ENCODE data around the gene MOV10L1. TPM values are rescaled to one million over a fixed set of nuclear protein-coding genes. Genes with fewer than 3 reads are reported as not detected.

MOV10L1 gene
- total and polyA plus RNA-seq, 2 donors from 2014 or later, result 0.38 to 0.62 TPM

DNA sequence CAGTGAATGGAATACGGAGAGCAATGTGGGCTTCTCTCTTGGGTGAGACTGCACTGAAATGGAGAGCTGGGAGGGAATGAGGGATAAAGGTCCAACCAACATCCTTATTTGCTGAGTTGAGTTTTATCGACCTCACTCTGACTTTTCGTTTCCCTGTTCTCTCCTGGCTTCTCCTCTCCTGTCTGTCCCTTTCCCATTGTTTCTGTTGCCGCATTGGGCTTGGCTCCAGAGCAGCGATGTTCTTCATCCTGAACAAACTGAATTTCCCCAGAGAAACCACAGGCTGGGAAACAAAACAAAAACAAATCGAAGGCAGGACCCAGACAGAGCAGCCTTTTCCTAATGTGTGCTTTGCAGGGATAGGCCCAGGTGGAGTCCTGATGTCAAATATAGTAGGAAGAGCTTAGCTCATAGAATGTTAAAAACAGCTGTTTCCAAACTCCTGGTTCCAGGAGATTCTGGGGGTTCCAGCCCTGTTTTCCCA lies 30.0 kb downstream of the MOV10L1 start:
- Histone ChIP-seq H3K36me3 (ENCODE audit: control insufficient read depth in 2 of 3, insufficient read depth in 3 of 3, low read length in 3 of 3) (no peaks in the 10 kb centered on the region), H3K4me3 (ENCODE audit: low read length in 3 of 3) (no peak overlapping the region), H3K27me3 (ENCODE audit: control insufficient read depth, insufficient read depth, low read length) (no peaks in the 10 kb centered on the region), H3K27ac (ENCODE audit: low read depth in 2 of 2, low read length in 2 of 2) (no peak overlapping the region), H3K9ac (ENCODE audit: low read length in 3 of 3) (no peak overlapping the region), H3K9me3 (ENCODE audit: control insufficient read depth in 2 of 3, insufficient read depth in 1 of 3, low read length in 3 of 3) (peaks cover 0 to 7% (median 0%) of the 10 kb centered on the region in 3 donors), H3K4me1 (ENCODE audit: control insufficient read depth in 2 of 3, insufficient read depth in 2 of 3, low read depth in 1 of 3, low read length in 3 of 3) (no peaks in the 10 kb centered on the region)
- TF ChIP-seq, protein P1, sequence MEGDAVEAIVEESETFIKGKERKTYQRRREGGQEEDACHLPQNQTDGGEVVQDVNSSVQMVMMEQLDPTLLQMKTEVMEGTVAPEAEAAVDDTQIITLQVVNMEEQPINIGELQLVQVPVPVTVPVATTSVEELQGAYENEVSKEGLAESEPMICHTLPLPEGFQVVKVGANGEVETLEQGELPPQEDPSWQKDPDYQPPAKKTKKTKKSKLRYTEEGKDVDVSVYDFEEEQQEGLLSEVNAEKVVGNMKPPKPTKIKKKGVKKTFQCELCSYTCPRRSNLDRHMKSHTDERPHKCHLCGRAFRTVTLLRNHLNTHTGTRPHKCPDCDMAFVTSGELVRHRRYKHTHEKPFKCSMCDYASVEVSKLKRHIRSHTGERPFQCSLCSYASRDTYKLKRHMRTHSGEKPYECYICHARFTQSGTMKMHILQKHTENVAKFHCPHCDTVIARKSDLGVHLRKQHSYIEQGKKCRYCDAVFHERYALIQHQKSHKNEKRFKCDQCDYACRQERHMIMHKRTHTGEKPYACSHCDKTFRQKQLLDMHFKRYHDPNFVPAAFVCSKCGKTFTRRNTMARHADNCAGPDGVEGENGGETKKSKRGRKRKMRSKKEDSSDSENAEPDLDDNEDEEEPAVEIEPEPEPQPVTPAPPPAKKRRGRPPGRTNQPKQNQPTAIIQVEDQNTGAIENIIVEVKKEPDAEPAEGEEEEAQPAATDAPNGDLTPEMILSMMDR (IDR thresholded peaks at IDR 0.05; ENCODE audit: borderline replicate concordance, extremely low read depth, insufficient read depth), result no peak
- FAIRE-seq, result no peak
- intact Hi-C loops (cut with DNase I), result no loop called here
- DNase-seq, result no peak

DNA sequence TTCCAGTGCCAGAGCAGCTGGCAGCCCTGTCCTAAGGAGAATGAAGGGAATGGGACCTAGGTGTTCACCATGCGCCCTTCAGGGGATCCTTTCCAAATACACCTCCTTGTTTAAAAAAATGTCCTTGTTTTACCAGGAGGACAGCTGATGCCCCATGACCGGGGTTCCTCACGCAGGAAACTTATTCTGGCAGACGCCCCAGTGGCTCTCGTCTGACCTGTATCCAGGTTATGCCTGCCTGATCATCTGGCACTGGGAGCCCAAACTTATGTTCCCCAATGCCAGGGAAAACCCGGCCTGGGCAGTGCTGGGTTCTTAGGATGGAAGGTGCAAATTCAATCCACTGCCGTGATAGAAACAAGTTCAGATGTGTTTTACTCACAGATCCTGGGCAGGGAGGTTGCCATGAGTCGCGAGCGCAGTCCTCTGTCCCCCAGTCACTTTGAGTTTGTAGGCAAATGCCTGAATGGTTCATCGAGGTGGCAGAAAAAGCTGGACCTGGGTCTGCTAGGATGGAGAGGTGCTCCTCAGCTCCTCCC lies 31.5 kb downstream of the MOV10L1 start:
- no peaks in the 10 kb centered on the region for H3K27me3 ChIP-seq (ENCODE audit: control insufficient read depth, insufficient read depth, low read length)
- intact Hi-C loops (cut with DNase I), result no loop called here
- no peaks in the 10 kb centered on the region for H3K4me1 ChIP-seq (ENCODE audit: control insufficient read depth in 2 of 3, insufficient read depth in 2 of 3, low read depth in 1 of 3, low read length in 3 of 3)
- TF ChIP-seq, protein P1 (IDR thresholded peaks at IDR 0.05; ENCODE audit: borderline replicate concordance, extremely low read depth, insufficient read depth), result no peak
- no peak overlapping the region for H3K4me3 ChIP-seq (ENCODE audit: low read length in 3 of 3)
- DNase-seq, result no peak
- H3K9me3 ChIP-seq (ENCODE audit: control insufficient read depth in 2 of 3, insufficient read depth in 1 of 3, low read length in 3 of 3), result peaks cover 0 to 7% (median 0%) of the 10 kb centered on the region in 3 donors
- H3K27ac ChIP-seq (ENCODE audit: low read depth in 2 of 2, low read length in 2 of 2), result no peak overlapping the region
- H3K36me3 ChIP-seq (ENCODE audit: control insufficient read depth in 2 of 3, insufficient read depth in 3 of 3, low read length in 3 of 3), result no peaks in the 10 kb centered on the region
- FAIRE-seq, result no peak
- H3K9ac ChIP-seq (ENCODE audit: low read length in 3 of 3), result no peak overlapping the region

DNA sequence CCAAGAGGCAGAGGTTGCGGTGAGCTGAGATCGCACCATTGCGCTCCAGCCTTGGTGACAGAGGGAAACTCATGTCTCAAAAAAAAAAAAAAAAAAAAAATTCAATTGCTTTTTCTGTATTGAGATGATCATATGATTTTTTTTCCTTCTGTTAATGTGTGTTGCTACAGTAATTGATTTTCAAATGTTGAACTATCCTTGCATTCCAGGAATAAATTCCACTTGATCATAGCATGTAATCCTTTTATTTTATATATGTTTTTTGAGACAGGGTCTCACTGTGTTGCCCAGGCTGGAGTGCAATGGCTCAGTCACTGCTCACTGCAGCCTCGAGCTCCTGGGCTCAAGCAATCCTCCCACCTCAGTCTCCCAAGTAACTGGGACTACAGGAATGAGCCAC lies 33.3 kb downstream of the MOV10L1 start:
- H3K36me3 ChIP-seq (ENCODE audit: control insufficient read depth in 2 of 3, insufficient read depth in 3 of 3, low read length in 3 of 3), result no peaks in the 10 kb centered on the region
- H3K9ac ChIP-seq (ENCODE audit: low read length in 3 of 3), result no peak overlapping the region
- intact Hi-C loops (cut with DNase I), result no loop called here
- no peak overlapping the region for H3K27ac ChIP-seq (ENCODE audit: low read depth in 2 of 2, low read length in 2 of 2)
- H3K27me3 ChIP-seq (ENCODE audit: control insufficient read depth, insufficient read depth, low read length), result no peaks in the 10 kb centered on the region
- DNase-seq, result no peak
- TF ChIP-seq, protein P1 (IDR thresholded peaks at IDR 0.05; ENCODE audit: borderline replicate concordance, extremely low read depth, insufficient read depth), result no peak
- no peak overlapping the region for H3K4me3 ChIP-seq (ENCODE audit: low read length in 3 of 3)
- no peaks in the 10 kb centered on the region for H3K4me1 ChIP-seq (ENCODE audit: control insufficient read depth in 2 of 3, insufficient read depth in 2 of 3, low read depth in 1 of 3, low read length in 3 of 3)
- H3K9me3 ChIP-seq (ENCODE audit: control insufficient read depth in 2 of 3, insufficient read depth in 1 of 3, low read length in 3 of 3), result peaks cover 0 to 7% (median 0%) of the 10 kb centered on the region in 3 donors
- FAIRE-seq, result no peak

DNA sequence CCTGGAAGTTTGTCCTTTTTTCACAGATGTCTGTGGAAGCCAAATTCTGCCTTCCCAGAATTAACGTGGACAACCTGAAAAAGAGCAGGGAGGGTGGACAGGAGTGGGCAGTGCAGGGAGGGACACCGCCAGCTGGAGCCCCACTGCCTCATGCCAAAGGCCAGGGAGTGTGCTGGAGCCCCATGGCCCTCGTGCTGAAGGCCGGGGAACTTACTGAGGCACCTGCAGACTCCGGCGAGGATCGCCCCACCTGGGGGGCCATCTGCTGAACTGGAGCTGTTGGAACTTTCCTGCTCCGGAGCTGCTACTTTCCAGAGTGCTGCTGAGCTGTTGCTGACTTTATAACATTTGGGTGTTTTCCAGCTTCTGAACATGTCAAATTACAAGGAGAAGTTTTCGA lies 35.2 kb downstream of the MOV10L1 start:
- no peaks in the 10 kb centered on the region for H3K36me3 ChIP-seq (ENCODE audit: control insufficient read depth in 2 of 3, insufficient read depth in 3 of 3, low read length in 3 of 3)
- DNase-seq (no peak), FAIRE-seq (no peak)
- H3K9me3 ChIP-seq (ENCODE audit: control insufficient read depth in 2 of 3, insufficient read depth in 1 of 3, low read length in 3 of 3), result peaks cover 0 to 7% (median 0%) of the 10 kb centered on the region in 3 donors
- intact Hi-C loops (cut with DNase I), result no loop called here
- TF ChIP-seq, protein P1 (IDR thresholded peaks at IDR 0.05; ENCODE audit: borderline replicate concordance, extremely low read depth, insufficient read depth), result no peak
- H3K4me1 ChIP-seq (ENCODE audit: control insufficient read depth in 2 of 3, insufficient read depth in 2 of 3, low read depth in 1 of 3, low read length in 3 of 3), result no peaks in the 10 kb centered on the region
- H3K9ac ChIP-seq (ENCODE audit: low read length in 3 of 3), result no peak overlapping the region
- H3K4me3 ChIP-seq (ENCODE audit: low read length in 3 of 3), result no peak overlapping the region
- no peak overlapping the region for H3K27ac ChIP-seq (ENCODE audit: low read depth in 2 of 2, low read length in 2 of 2)
- H3K27me3 ChIP-seq (ENCODE audit: control insufficient read depth, insufficient read depth, low read length), result no peaks in the 10 kb centered on the region

Data from kidney (tissue), 14 donors.